ENCODE measurements around the gene NEDD4. TPM values are rescaled to one million over a fixed set of nuclear protein-coding genes. Genes with fewer than 3 reads are reported as not detected.
A peak's percentile ranks its signal among the peaks of the same experiment; 100 is the strongest.
"Not testable (repeated sequence)": the region's sequence is repeated elsewhere in the genome, so short reads cannot be mapped to it uniquely, and the experiment has no call there.

Gene NEDD4
- total RNA-seq, 2 experiments from 2014 or later = 9.8 to 13.0 TPM

DNA sequence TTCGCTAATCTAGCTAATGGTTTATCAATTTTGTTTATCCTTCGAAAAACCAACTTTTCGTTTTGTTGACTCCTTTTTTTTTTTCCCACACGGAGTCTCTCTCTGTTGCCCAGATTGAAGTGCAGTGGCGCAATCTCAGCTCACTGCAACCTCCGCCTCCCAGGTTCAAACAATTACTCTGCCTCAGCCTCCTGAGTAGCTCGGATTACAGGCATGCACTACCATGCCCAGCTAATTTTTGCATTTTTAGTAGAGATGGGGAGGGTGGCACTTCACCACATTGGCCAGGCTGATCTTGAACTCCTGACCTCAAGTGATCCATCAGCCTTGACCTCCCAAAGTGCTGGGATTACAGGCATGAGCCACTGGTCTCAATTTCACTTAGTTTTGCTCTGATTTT lies 29.7 kb upstream of the NEDD4 start:
- H3K36me3 Mint-ChIP-seq (ENCODE audit: low read depth); DNase-seq; H3K27ac Mint-ChIP-seq; POLR2A ChIA-PET; H3K4me3 Mint-ChIP-seq; H3K4me1 Mint-ChIP-seq; H3K9me3 Mint-ChIP-seq; CTCF ChIA-PET: not testable (repeated sequence)
- H3K27me3 Mint-ChIP-seq = peaks cover 21% of the 10 kb centered on the region

DNA sequence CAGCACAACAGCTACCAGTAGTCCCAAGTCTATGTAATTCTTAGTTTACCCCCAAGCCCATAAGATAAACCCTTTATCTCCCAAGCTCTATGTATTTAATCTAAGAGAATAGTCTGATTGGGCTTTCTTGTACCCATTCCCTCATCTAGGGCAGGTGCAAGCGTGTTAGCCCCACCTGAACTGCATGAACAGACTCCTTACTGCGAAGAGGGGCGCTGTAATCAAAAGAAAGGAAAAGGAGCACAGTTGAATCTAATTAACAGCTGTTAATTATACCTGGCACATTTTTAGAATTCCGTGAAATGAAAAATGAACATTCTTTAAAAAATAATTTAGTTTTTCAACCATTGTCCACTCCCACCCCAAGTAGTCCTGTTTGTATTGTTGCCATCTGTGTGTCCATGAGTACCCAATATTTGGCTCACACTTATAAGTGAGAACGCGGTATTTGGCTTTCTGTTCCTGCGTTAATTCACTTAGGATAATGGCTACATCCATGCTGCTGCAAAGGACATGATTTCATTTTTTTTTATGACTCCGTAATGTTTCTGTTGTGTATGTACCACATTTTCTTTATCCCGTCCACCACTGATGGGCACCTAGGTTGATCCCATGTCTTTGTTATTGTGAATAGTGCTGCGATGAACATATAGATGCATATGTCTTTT lies 26.5 kb upstream of the NEDD4 start:
- peaks cover 4% of the 10 kb centered on the region for H3K36me3 Mint-ChIP-seq (ENCODE audit: low read depth)
- peaks cover 5% of the 10 kb centered on the region for H3K9me3 Mint-ChIP-seq
- POLR2A ChIA-PET = no interaction called here
- H3K4me3 Mint-ChIP-seq = no peak overlapping the region
- no peak for DNase-seq
- H3K27ac Mint-ChIP-seq = no peak overlapping the region
- H3K27me3 Mint-ChIP-seq = peaks cover 22% of the 10 kb centered on the region
- CTCF ChIA-PET = no interaction called here
- no peaks in the 10 kb centered on the region for H3K4me1 Mint-ChIP-seq

GRCh38 chr15:56019060-56019793 lies 25.8 kb upstream of the NEDD4 start:
- Mint-ChIP-seq H3K27me3 (peaks cover 21% of the 10 kb centered on the region), H3K9me3 (peaks cover 6% of the 10 kb centered on the region), H3K27ac (no peak overlapping the region), H3K4me3 (no peak overlapping the region), H3K4me1 (no peaks in the 10 kb centered on the region), H3K36me3 (ENCODE audit: low read depth) (peaks cover 4% of the 10 kb centered on the region)
- no peak for DNase-seq
- POLR2A ChIA-PET = no interaction called here
- CTCF ChIA-PET = no interaction called here

DNA sequence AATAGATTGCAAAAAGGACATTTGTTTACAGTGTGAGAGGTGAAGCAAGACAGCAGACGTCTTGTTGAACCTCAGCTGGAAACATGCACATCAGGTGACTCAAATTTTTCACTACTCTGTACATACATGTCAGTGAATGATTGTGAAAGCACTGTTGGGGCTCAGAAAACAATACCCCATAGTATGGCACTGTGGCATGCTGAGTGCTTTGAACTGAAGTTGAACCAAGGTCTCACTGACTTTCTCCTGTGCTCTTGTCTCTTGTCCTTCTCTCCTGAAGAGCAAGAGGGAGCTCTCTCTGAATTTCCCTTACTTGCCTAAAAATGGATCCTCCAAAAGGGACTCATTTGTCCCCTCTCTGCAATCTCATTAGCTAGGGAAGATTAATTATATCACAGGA lies 24.5 kb upstream of the NEDD4 start:
- POLR2A ChIA-PET = no interaction called here

GRCh38 chr15:56017511-56017910 lies 24.1 kb upstream of the NEDD4 start:
- H3K4me1 Mint-ChIP-seq = no peaks in the 10 kb centered on the region
- H3K9me3 Mint-ChIP-seq = peaks cover 6% of the 10 kb centered on the region
- ChIA-PET POLR2A (no interaction called here), CTCF (interaction anchor here (0.9 kb wide), 1 partner anchor 232 kb away, joined by 3 read pairs; no protein-coding TSS in a partner anchor)
- peaks cover 14% of the 10 kb centered on the region for H3K27me3 Mint-ChIP-seq
- H3K27ac Mint-ChIP-seq = no peak overlapping the region
- no peak overlapping the region for H3K4me3 Mint-ChIP-seq
- DNase-seq = no peak
- peaks cover 4% of the 10 kb centered on the region for H3K36me3 Mint-ChIP-seq (ENCODE audit: low read depth)

More for the DNA sequence above, 24.5 kb upstream of the NEDD4 start:
- Mint-ChIP-seq H3K27ac (no peak overlapping the region), H3K9me3 (peaks cover 6% of the 10 kb centered on the region), H3K36me3 (ENCODE audit: low read depth) (peaks cover 4% of the 10 kb centered on the region), H3K4me1 (no peaks in the 10 kb centered on the region), H3K4me3 (no peak overlapping the region), H3K27me3 (peaks cover 17% of the 10 kb centered on the region)
- CTCF ChIA-PET = interaction anchor here (0.9 kb wide), 1 partner anchor 231 kb away, joined by 3 read pairs; no protein-coding TSS in a partner anchor
- DNase-seq = no peak

- POLR2A ChIA-PET = no interaction called here
- Mint-ChIP-seq H3K9me3 (peaks cover 6% of the 10 kb centered on the region), H3K36me3 (ENCODE audit: low read depth) (peaks cover 4% of the 10 kb centered on the region), H3K4me3 (no peak overlapping the region), H3K27ac (no peak overlapping the region), H3K4me1 (no peaks in the 10 kb centered on the region), H3K27me3 (peaks cover 9% of the 10 kb centered on the region)
- DNase-seq = no peak
- CTCF ChIA-PET = no interaction called here
These were observed 22.9 kb upstream of the NEDD4 start for GRCh38 chr15:56016281-56016680.

GRCh38 chr15:56014677-56015076 lies 21.3 kb upstream of the NEDD4 start:
- Mint-ChIP-seq H3K27me3 (peaks cover 7% of the 10 kb centered on the region), H3K36me3 (ENCODE audit: low read depth) (peaks cover 4% of the 10 kb centered on the region), H3K27ac (no peak overlapping the region), H3K4me3 (no peak overlapping the region), H3K9me3 (peaks cover 6% of the 10 kb centered on the region), H3K4me1 (no peaks in the 10 kb centered on the region)
- no peak for DNase-seq
- ChIA-PET POLR2A (no interaction called here), CTCF (no interaction called here)

- H3K27ac Mint-ChIP-seq; H3K9me3 Mint-ChIP-seq; POLR2A ChIA-PET; H3K36me3 Mint-ChIP-seq (ENCODE audit: low read depth); CTCF ChIA-PET; H3K4me1 Mint-ChIP-seq; H3K27me3 Mint-ChIP-seq; DNase-seq: not testable (repeated sequence)
- H3K4me3 Mint-ChIP-seq = peak overlapping the region; percentile 27
These were observed 13.6 kb upstream of the NEDD4 start for GRCh38 chr15:56007053-56007452.

GRCh38 chr15:56006371-56006770 lies 13.0 kb upstream of the NEDD4 start:
- H3K4me1 Mint-ChIP-seq; H3K4me3 Mint-ChIP-seq; H3K36me3 Mint-ChIP-seq (ENCODE audit: low read depth); DNase-seq; H3K27me3 Mint-ChIP-seq; POLR2A ChIA-PET; H3K9me3 Mint-ChIP-seq; H3K27ac Mint-ChIP-seq; CTCF ChIA-PET: not testable (repeated sequence)

DNA sequence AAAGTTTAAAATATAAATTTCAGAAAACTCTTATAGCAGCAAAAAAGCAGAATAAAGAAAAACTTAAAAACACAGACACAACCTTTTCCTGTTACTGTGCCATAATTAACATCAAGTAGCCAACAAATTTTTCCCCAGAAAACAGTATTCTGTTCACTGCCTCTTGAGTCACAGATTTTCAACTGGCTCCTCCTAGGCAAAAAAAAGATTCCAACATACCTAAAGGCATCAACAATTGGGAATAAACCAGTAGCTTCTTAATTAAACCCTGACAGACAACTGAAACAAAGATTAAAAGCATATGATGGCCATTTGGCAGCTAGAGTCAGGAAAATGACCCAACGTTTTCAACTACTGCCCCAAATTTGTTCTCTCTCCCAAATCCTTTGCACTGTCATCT lies 10.9 kb upstream of the NEDD4 start:
- H3K27ac Mint-ChIP-seq; POLR2A ChIA-PET; H3K9me3 Mint-ChIP-seq; H3K4me3 Mint-ChIP-seq; CTCF ChIA-PET; H3K4me1 Mint-ChIP-seq; H3K36me3 Mint-ChIP-seq (ENCODE audit: low read depth); DNase-seq: not testable (repeated sequence)
- H3K27me3 Mint-ChIP-seq = peaks cover 20% of the 10 kb centered on the region

DNA sequence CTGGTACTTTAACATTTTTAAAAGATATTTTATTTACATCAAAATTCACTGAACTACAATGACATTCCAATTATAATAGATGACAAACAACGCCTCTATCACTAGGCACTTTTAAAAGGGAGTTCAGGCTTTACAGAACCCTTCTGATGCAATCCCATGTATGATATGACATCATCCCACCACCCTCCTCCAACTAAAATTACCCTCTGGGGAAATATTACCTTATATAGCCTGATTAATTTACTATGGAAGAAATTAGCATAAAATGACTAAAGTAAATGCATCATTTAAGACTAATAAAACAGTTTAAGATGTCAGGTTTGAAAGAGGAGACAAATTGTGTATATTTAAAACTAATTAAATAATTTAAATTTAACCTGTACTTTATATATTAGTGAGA lies 10.4 kb upstream of the NEDD4 start:
- peaks cover 25% of the 10 kb centered on the region for H3K27me3 Mint-ChIP-seq
- H3K4me1 Mint-ChIP-seq; H3K4me3 Mint-ChIP-seq; POLR2A ChIA-PET; H3K36me3 Mint-ChIP-seq (ENCODE audit: low read depth); H3K9me3 Mint-ChIP-seq; CTCF ChIA-PET; DNase-seq; H3K27ac Mint-ChIP-seq: not testable (repeated sequence)

- H3K27me3 Mint-ChIP-seq = peaks cover 26% of the 10 kb centered on the region
- H3K27ac Mint-ChIP-seq; H3K4me1 Mint-ChIP-seq; H3K36me3 Mint-ChIP-seq (ENCODE audit: low read depth); H3K9me3 Mint-ChIP-seq; POLR2A ChIA-PET; DNase-seq; H3K4me3 Mint-ChIP-seq: not testable (repeated sequence)
- CTCF ChIA-PET = interaction anchor here (1.1 kb wide), 1 partner anchor 11 kb away, joined by 3 read pairs; the partner anchor contains the start of gene NEDD4
These were observed 9.9 kb upstream of the NEDD4 start for GRCh38 chr15:56003277-56003676.

- ChIA-PET POLR2A (interaction anchor here (1.0 kb wide), 1 partner anchor 9 kb away, joined by 3 read pairs; no protein-coding TSS in a partner anchor), CTCF (no interaction called here)
- no peaks in the 10 kb centered on the region for H3K36me3 Mint-ChIP-seq (ENCODE audit: low read depth)
- no peak for DNase-seq
- H3K9me3 Mint-ChIP-seq = no peaks in the 10 kb centered on the region
- no peak overlapping the region for H3K4me3 Mint-ChIP-seq
- no peaks in the 10 kb centered on the region for H3K4me1 Mint-ChIP-seq
- no peak overlapping the region for H3K27ac Mint-ChIP-seq
- H3K27me3 Mint-ChIP-seq = peaks cover 33% of the 10 kb centered on the region
These were observed 8.2 kb upstream of the NEDD4 start for GRCh38 chr15:56001471-56002078.

GRCh38 chr15:55999658-56000057 lies 6.2 kb upstream of the NEDD4 start:
- Mint-ChIP-seq H3K27me3 (peaks cover 39% of the 10 kb centered on the region), H3K9me3 (no peaks in the 10 kb centered on the region), H3K27ac (no peak overlapping the region), H3K4me1 (no peaks in the 10 kb centered on the region), H3K36me3 (ENCODE audit: low read depth) (no peaks in the 10 kb centered on the region), H3K4me3 (no peak overlapping the region)
- ChIA-PET CTCF (no interaction called here), POLR2A (no interaction called here)
- DNase-seq = no peak

Data from activated CD4-positive, alpha-beta memory T cell treated with anti-CD3 and anti-CD28 coated beads, Interleukin-2, amount 10 ng/mL, durations not matched to agents 7 days and 5 days (primary cell).